Stimulated activated CD8-positive, alpha-beta memory T cell treated with anti-CD3 and anti-CD28 coated beads, Interleukin-12 subunit alpha, Interleukin-12 subunit beta, amount 100 ng/mL, for 4 hours (primary cell): ENCODE data around the gene LMBR1.

Experiments
- DNase-seq: peaks from one replicate; pipeline ENCODE4 v3.0.0-alpha.2; 2020; ENCODE audit warnings: low read depth

Gene LMBR1

GRCh38 chr7:156692849-156693248 is 200.1 kb downstream of the LMBR1 start:
- no peak for DNase-seq

DNA sequence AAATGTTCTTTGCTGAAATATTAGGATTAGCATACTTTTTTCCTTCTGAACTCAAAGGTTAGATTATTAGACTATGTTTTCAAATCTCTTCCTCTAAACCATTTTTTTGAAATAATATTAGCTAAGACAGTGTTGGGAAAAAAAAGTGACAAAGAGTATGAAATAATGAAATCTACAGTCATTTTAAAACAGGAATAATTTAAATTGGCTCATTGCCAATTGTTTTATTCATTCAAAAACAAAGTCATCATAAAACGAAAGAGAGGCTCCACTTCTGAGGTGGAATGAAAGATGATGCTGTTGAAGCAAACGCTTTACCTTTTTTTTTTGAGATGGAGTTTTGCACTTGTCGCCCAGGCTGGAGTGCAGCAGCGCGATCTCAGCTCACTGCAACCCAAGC is 201.2 kb downstream of the LMBR1 start:
- DNase-seq, result no peak

DNA sequence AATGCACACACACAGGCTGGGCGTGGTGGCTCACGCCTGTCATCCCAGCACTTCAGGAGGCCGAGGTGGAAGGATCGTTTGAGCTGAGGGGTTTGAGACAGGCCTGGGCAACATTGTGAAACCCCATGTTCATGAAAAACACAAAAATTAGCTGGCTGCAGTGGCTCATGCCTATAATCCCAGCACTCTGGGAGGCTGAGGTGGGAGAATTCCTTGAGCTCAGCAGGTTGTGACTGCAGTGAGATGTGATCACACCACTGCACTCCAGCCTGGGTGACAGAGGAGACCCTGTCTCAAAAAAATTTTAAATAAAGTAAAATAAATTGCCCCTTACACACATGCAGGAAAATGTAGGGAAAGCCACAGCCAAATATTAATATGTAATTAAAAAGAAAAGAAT is 208.3 kb downstream of the LMBR1 start:
- no peak for DNase-seq

DNA sequence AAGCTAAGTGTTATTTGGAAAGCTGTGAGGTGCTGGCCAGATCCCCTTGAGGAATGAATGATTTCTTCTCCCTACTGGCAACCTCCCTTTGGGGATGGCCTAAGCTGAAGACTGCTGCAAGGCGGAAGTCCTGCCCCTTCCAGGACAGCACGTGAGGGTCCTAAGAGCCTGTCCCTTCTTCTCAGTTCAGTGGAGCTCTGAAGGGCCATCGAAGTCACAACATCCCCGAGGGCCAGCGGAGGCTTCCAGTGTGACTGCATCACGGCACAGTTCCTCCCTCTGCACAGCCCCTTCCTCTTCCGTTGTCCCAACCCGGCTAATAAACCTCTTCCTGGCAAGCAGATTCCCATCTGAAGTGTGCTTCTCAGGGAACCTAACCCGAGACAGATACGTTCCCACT is 208.7 kb downstream of the LMBR1 start:
- no peak for DNase-seq

GRCh38 chr7:156682928-156683327 is 210.1 kb downstream of the LMBR1 start:
- DNase-seq, result no peak

DNA sequence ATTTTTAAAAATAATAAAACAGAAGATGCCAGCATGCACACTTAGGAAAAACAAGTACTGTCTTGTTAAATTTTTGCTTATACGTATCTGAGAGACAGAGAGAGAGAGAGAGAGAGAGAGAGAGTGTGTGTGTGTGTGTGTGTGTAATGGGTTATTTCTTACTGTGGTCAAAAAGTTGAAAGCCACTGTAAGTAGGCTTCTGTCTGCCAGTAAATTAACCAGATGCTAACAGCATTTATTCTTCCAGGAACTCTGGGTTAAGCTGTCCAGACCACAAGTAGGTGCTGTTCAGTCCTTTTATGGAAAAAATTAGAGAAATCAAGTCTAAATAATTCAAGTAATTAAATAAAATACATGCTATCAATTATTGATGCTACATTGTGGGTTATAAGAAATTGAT is 212.7 kb downstream of the LMBR1 start:
- DNase-seq, result no peak

GRCh38 chr7:156677374-156678054 is 215.5 kb downstream of the LMBR1 start:
- no peak for DNase-seq

DNA sequence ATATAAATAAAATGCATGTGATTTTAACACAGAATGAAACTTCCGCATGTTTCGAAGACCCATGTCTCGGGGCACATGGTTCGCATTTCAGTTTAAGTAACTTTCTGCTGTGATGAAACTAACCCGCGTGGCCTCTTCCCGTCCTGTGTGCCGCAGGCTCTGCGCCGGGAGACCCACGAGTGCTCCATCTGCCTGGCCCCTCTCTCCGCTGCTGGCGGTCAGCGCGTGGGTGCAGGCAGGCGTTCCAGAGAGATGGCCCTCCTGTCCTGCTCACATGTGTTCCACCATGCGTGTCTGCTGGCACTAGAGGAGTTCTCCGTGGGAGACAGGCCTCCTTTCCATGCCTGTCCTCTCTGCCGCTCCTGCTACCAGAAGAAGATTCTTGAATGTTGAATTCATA is 216.7 kb downstream of the LMBR1 start:
- no peak for DNase-seq

GRCh38 chr7:156675721-156676120 is 217.3 kb downstream of the LMBR1 start:
- no peak for DNase-seq

GRCh38 chr7:156673902-156674301 is 219.1 kb downstream of the LMBR1 start:
- no peak for DNase-seq

DNA sequence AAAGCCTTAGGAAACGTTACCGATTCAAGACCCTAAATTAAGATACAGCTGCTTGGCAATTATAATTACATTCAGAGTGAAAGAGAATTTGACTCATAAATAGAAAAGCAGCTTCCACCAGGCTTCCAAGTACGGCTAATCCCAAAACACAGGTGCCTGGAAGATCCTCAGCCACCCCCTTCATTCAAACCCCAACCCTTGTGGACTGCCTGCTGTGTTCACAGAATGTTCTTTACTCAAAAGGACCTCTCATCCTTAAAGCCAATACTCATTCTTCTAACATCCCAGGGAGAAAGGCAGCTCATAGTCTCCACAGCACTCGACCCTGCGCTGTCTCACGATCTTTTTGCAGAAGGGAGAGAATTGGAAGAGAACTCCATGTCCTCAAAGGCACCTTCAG is 219.5 kb downstream of the LMBR1 start:
- DNase-seq, result no peak

- DNase-seq, result no peak
Measured at GRCh38 chr7:156669035-156669828, 223.8 kb downstream of the LMBR1 start.

- no peak for DNase-seq
Measured at GRCh38 chr7:156668130-156668741, 224.7 kb downstream of the LMBR1 start.

DNA sequence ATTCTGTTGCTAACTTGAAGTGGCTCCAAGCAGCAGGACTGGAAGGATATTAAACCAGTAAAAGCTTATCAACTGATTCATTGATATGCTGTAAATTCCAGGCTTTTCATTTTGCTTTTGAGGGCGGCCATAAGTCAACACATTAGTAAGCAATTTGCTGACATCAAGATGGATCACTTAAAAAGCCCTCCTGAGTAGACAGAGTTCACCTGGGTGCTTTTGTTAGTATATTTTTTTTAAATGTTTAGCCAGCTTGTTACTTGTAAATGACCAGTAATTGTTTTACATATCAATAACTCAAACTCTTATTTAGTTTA is 225.9 kb downstream of the LMBR1 start:
- no peak for DNase-seq

DNA sequence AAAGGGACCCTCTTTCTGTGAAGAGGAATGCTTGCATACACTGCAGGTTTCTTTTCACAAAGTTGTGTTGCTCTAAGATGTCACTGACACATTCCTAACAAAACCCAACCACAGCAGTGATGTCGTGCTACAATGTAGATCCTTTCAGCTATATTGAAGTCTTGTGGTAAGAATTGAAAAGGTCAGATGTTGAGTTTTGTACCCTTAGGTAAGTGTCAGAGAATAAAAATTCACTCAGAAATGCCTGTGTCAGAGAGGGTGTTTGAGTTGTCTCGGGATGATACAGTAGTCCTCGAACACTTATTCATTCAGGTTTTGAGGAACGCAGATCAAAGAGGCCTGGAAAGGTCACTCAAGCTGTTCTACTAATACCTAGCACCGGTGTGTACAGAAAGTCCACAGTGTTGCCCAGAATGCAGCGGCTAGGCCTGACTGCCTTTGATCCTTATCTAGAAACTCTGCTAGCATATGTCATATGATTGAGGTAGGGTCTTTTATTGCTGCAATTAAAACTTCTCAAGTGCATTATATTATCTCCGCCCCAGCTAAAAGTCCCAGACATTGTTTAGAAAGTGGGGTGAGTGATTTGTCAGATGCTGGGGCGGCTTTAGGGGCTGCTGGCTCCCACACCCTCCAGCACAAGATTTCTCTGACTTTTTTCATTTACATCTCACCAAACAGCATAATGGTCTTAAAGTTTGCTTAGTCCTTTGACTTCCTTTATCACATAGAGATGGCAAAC is 226.4 kb downstream of the LMBR1 start:
- DNase-seq, result no peak

- DNase-seq, result no peak
Measured at GRCh38 chr7:156665101-156665500, 227.9 kb downstream of the LMBR1 start.

- no peak for DNase-seq
Measured at GRCh38 chr7:156662277-156662676, 230.7 kb downstream of the LMBR1 start.

DNA sequence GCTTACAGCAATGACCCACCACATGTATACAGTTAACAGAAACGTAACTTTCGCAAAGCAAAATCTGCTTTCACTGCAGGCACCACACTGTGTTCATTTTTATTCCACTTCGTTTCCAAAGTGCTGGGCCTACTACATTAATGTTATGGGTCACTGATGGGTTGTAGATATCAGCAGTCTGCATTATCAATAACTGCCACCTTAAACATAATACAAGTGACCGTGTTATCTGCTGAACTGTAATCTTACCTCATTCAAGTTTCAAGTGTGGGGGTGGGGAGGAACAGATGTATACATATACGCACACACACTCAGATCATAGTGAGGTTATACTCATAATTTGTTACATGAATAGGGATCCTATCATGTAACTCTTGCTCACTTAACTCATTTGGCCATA is 231.3 kb downstream of the LMBR1 start:
- no peak for DNase-seq

- no peak for DNase-seq
Measured at GRCh38 chr7:156659961-156660360, 233.0 kb downstream of the LMBR1 start.

DNA sequence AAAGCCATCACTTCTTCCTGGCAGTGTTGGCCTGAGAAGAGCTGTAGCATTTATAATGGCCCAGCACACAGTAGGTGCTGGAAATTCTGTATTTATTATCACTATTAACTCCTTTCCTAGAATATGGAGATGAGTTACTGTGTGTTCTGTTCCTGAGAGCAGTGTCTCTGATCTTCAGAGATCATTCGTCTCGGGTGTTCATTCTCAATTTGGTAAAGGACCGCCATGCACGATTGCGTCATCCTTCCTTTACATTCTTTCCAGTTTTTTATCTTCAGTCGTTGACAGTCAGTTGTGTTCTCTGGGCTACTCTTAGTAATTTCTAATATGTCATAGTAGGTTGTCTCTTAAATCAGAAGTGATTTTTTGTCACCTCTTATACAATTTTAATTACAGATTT is 233.8 kb downstream of the LMBR1 start:
- no peak for DNase-seq

DNA sequence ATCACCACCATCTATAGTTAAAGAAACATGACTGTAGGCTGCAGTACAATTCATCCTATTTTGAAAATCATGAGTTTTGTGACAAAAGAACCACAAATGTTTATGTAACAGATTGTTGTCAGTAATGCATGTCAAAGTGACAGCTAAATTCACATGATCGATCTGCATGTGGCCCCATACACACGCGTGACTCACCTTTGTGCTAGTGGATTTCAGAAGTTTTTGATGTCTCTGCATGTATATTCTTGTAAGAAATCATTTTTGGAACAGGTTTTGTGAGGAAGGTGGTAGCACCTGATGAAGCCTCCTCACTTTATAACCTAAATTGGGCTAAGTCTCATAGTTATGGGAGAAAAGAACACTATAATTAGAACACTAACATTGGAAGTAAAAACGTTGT is 235.3 kb downstream of the LMBR1 start:
- DNase-seq, result no peak

GRCh38 chr7:156656598-156656997 is 236.4 kb downstream of the LMBR1 start:
- no peak for DNase-seq

- DNase-seq, result no peak
Measured at GRCh38 chr7:156655983-156656382, 237.0 kb downstream of the LMBR1 start.
